ENCODE results near the gene KCNQ1.

The KCNQ1 gene

DNA sequence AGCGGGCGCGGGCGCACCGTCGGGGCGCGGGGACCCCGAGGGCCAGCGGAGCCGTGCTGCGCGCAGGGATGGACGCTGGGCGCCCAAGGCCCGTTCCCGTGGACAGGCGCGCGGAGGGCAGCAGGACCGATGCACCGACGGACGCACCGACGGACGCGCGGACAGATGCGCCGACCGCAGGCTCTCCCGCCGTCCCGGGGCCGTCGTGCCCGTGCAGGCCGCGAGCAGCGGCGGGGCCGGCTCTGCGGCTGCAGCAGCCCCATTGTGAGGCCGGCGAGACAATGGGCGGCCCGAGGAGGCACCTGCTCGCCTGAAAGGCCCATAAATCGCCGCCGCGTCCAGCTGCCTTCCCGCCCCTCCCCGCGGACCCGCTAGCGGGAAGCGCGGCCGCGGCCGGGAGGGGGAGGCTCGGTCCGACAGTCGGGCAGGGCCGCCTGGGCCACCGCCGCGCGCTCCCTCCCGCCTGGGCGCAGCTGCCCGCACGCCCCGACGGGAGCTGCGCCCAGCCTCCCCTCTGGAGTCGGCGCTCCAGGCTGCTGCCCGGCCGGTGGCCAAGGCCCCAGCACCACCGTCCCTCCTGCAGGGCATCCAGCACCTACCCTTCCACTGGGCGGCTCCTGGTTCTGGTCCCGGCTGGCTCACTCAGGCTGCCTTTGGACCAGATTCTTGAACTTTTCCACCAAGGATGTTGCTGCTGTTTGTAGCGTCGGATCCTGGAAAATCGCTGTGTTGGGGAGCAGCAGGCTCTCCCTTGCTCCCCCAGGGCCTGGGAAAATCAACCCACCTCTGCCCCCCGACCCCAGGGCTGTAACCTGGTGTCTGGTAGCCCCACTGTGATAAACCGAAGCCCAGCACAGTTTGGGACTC lies 425.0 kb downstream of the KCNQ1 start:
- Histone ChIP-seq H3K79me2 (ENCODE audit: insufficient read depth, low read length) (no peaks in the 10 kb centered on the region), H3K27me3 (ENCODE audit: insufficient read depth, low read length) (peaks cover 8% of the 10 kb centered on the region; the same call in 1 of the 2 replicates), H3K4me2 (ENCODE audit: low read length) (no peak overlapping the region), H3K9ac (ENCODE audit: low read length) (no peak overlapping the region), H2AFZ (ENCODE audit: low read length) (no peak overlapping the region), H3K27ac (ENCODE audit: low read depth, low read length, poor library complexity, severe bottlenecking) (no peak overlapping the region), H3K4me3 (ENCODE audit: low read depth, low read length, poor library complexity, severe bottlenecking) (no peak overlapping the region), H3K9me3 (ENCODE audit: low read length) (no peaks in the 10 kb centered on the region), H4K20me1 (ENCODE audit: insufficient read depth, low read length) (no peaks in the 10 kb centered on the region), H3K4me1 (ENCODE audit: insufficient read depth, low read length, severe bottlenecking) (no peaks in the 10 kb centered on the region), H3F3A (ENCODE audit: insufficient read depth, low read length) (no peaks in the 10 kb centered on the region), H3K36me3 (ENCODE audit: insufficient read depth, low read length) (no peaks in the 10 kb centered on the region), H3K9me2 (ENCODE audit: low read depth, low read length) (no peaks in the 10 kb centered on the region)
- TF ChIP-seq EZH2 (IDR thresholded peaks at IDR 0.05; ENCODE audit: borderline replicate concordance, low read length): no peak
- TF ChIP-seq, protein P1, sequence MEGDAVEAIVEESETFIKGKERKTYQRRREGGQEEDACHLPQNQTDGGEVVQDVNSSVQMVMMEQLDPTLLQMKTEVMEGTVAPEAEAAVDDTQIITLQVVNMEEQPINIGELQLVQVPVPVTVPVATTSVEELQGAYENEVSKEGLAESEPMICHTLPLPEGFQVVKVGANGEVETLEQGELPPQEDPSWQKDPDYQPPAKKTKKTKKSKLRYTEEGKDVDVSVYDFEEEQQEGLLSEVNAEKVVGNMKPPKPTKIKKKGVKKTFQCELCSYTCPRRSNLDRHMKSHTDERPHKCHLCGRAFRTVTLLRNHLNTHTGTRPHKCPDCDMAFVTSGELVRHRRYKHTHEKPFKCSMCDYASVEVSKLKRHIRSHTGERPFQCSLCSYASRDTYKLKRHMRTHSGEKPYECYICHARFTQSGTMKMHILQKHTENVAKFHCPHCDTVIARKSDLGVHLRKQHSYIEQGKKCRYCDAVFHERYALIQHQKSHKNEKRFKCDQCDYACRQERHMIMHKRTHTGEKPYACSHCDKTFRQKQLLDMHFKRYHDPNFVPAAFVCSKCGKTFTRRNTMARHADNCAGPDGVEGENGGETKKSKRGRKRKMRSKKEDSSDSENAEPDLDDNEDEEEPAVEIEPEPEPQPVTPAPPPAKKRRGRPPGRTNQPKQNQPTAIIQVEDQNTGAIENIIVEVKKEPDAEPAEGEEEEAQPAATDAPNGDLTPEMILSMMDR (IDR thresholded peaks at IDR 0.05; ENCODE audit: low read length): no peak

DNA sequence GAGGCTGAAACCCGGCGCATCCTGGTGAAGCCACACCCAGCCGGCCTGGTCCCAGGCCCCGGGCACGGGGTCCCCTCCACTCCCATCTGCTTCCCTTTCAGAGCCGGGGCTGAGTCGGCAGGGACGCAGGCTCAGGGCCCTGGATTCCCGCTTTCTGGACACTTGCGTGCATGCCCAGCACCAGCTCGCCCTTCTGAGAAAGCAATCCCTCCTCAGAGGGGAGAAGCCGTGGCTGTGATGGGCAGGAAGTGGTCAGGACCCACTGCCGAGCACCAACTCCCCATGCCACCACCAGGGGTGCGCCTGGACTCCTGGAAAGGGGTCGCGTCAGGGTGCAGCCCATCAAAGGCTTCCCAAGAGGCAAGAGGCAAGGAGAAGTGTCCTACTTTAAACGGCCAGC lies 425.7 kb downstream of the KCNQ1 start:
- Histone ChIP-seq H3K27me3 (ENCODE audit: insufficient read depth, low read length) (peaks cover 8% of the 10 kb centered on the region; the same call in 1 of the 2 replicates), H3K4me2 (ENCODE audit: low read length) (no peak overlapping the region), H3K4me3 (ENCODE audit: low read depth, low read length, poor library complexity, severe bottlenecking) (no peak overlapping the region), H3K27ac (ENCODE audit: low read depth, low read length, poor library complexity, severe bottlenecking) (no peak overlapping the region), H3K79me2 (ENCODE audit: insufficient read depth, low read length) (no peaks in the 10 kb centered on the region), H4K20me1 (ENCODE audit: insufficient read depth, low read length) (no peaks in the 10 kb centered on the region), H3K9ac (ENCODE audit: low read length) (no peak overlapping the region), H3K9me2 (ENCODE audit: low read depth, low read length) (no peaks in the 10 kb centered on the region), H3K9me3 (ENCODE audit: low read length) (no peaks in the 10 kb centered on the region), H3K4me1 (ENCODE audit: insufficient read depth, low read length, severe bottlenecking) (no peaks in the 10 kb centered on the region), H3K36me3 (ENCODE audit: insufficient read depth, low read length) (no peaks in the 10 kb centered on the region), H2AFZ (ENCODE audit: low read length) (no peak overlapping the region), H3F3A (ENCODE audit: insufficient read depth, low read length) (no peaks in the 10 kb centered on the region)
- no peak for TF ChIP-seq EZH2 (IDR thresholded peaks at IDR 0.05; ENCODE audit: borderline replicate concordance, low read length)

DNA sequence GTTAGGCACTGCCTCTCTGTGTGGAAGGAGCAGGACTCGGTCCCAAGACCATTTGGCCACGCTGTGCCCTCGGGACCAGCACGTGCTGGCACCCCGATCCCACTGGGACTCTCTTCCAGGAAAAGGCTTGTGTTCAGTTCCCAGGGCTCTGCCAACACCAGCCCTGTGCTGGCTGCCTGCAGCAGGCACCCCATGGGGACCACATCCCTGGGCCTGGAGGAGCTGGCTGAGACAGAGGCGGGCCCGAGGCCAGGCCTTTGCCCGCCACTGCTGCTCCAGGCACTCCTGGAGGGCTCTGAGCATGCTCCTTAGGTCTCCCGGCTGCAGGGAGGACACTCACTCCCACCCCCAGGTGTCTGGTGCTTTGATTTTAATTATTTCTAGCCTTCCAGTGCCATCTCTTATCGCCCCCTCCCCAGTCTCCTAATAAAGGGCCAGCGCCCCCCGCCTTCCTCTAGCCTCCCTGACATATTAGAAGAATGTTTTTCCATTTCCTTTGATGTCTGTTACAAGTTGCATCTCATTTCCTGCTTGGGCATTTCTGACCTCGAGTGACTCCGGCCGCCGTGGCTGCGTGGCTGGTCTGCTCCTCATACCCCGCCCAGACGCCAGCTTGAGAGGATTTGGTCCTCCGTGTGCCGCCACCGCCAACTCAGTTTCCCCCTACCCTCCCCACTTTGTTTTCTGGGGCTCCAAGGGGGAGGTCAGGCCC lies 426.3 kb downstream of the KCNQ1 start:
- no peaks in the 10 kb centered on the region for H3K9me2 ChIP-seq (ENCODE audit: low read depth, low read length)
- H3K9ac ChIP-seq (ENCODE audit: low read length): no peak overlapping the region
- H3K27me3 ChIP-seq (ENCODE audit: insufficient read depth, low read length): peaks cover 8% of the 10 kb centered on the region; the same call in 1 of the 2 replicates
- no peaks in the 10 kb centered on the region for H3K36me3 ChIP-seq (ENCODE audit: insufficient read depth, low read length)
- no peaks in the 10 kb centered on the region for H3F3A ChIP-seq (ENCODE audit: insufficient read depth, low read length)
- no peak for TF ChIP-seq EZH2 (IDR thresholded peaks at IDR 0.05; ENCODE audit: borderline replicate concordance, low read length)
- TF ChIP-seq, protein P1 (IDR thresholded peaks at IDR 0.05; ENCODE audit: low read length): no peak
- no peak overlapping the region for H3K27ac ChIP-seq (ENCODE audit: low read depth, low read length, poor library complexity, severe bottlenecking)
- H3K79me2 ChIP-seq (ENCODE audit: insufficient read depth, low read length): no peaks in the 10 kb centered on the region
- no peaks in the 10 kb centered on the region for H4K20me1 ChIP-seq (ENCODE audit: insufficient read depth, low read length)
- no peaks in the 10 kb centered on the region for H3K9me3 ChIP-seq (ENCODE audit: low read length)
- no peaks in the 10 kb centered on the region for H3K4me1 ChIP-seq (ENCODE audit: insufficient read depth, low read length, severe bottlenecking)
- H3K4me3 ChIP-seq (ENCODE audit: low read depth, low read length, poor library complexity, severe bottlenecking): no peak overlapping the region
- no peak overlapping the region for H2AFZ ChIP-seq (ENCODE audit: low read length)
- H3K4me2 ChIP-seq (ENCODE audit: low read length): no peak overlapping the region
